HEK293 (cell line): Measurements from ENCODE around the gene PWWP2B.
A peak's percentile ranks its signal among the peaks of the same experiment; 100 is the strongest.

Source experiments
- CTCF ChIA-PET: fragments of 350-600 bp; formaldehyde crosslinking; extraction: SDS; loops from one replicate; lab custom pipeline; 2021; ENCODE audit warnings: antibody characterized with exemption; lab: Yijun Ruan, JAX
- POLR2A ChIA-PET: fragments of 300-600 bp; formaldehyde crosslinking; extraction: SDS; loops from one replicate; lab custom pipeline; 2020; ENCODE audit warnings: antibody characterized with exemption, inconsistent platforms; lab: Yijun Ruan, JAX
- H3K27ac ChIP-seq: fragments of 200-500 bp; sonication (Bioruptor generic); 2 replicates; pipeline ENCODE4 v1.5.1; 2014; ENCODE audit warnings: low read depth, low read length, control low read depth, inconsistent platforms; ENCODE audit errors: extremely low read depth
- H3K36me3 ChIP-seq, 2 experiments: fragments of 200-500 bp in 1 of 2; sonication (Bioruptor generic) in 1 of 2; 1 replicate in 1 of 2; 2 replicates in 1 of 2; pipeline ENCODE4 v1.5.1; 2014 to 2017; ENCODE audit warnings: inconsistent platforms in 2 of 2, low read length in 2 of 2; ENCODE audit not compliant: control insufficient read depth in 2 of 2, insufficient read depth in 1 of 2
- H3K4me1 ChIP-seq: fragments of 200-500 bp; sonication (Bioruptor generic); 2 replicates; pipeline ENCODE4 v1.5.1; 2014; ENCODE audit warnings: mild to moderate bottlenecking, low read length, inconsistent platforms; ENCODE audit not compliant: control insufficient read depth, insufficient read depth
- H3K4me3 ChIP-seq: 2 replicates; pipeline ENCODE4 v1.5.1; 2011; ENCODE audit warnings: low read depth, mild to moderate bottlenecking, control low read depth, low read length, moderate library complexity
- H3K9me3 ChIP-seq: fragments of 200-500 bp; sonication (Bioruptor generic); 2 replicates; pipeline ENCODE4 v1.5.1; 2014; ENCODE audit warnings: low read depth, low read length, inconsistent platforms; ENCODE audit not compliant: control insufficient read depth, insufficient read depth
- BCL11B ChIP-seq: fragments of 450-650 bp; formaldehyde crosslinking; IDR thresholded peaks from 2 replicates; pipeline ENCODE4 v1.5.1; 2016; ENCODE audit warnings: low read depth, missing biosample characterization, missing genetic modification characterization
- EGR2 ChIP-seq: fragments of 450-650 bp; formaldehyde crosslinking; IDR thresholded peaks from 2 replicates; pipeline ENCODE4 v1.5.1; 2016; ENCODE audit warnings: low read depth, missing biosample characterization, missing genetic modification characterization
- FEZF1 ChIP-seq: fragments of 450-650 bp; formaldehyde crosslinking; IDR thresholded peaks from 2 replicates; pipeline ENCODE4 v1.5.1; 2016; ENCODE audit warnings: missing biosample characterization, missing genetic modification characterization
- KLF9 ChIP-seq: fragments of 450-650 bp; formaldehyde crosslinking; IDR thresholded peaks from 2 replicates; pipeline ENCODE4 v1.5.1; 2016; ENCODE audit warnings: missing biosample characterization, missing genetic modification characterization, low read depth
- OSR2 ChIP-seq: fragments of 450-650 bp; formaldehyde crosslinking; IDR thresholded peaks from 2 replicates; pipeline ENCODE4 v1.5.1; 2016; ENCODE audit warnings: missing biosample characterization, missing genetic modification characterization
- SALL2 ChIP-seq: fragments of 450-650 bp; formaldehyde crosslinking; IDR thresholded peaks from 2 replicates; pipeline ENCODE4 v1.5.0; 2017; ENCODE audit warnings: missing biosample characterization, mild to moderate bottlenecking, missing genetic modification characterization, borderline replicate concordance
- ZFP69B ChIP-seq: fragments of 450-650 bp; formaldehyde crosslinking; IDR thresholded peaks from 2 replicates; pipeline ENCODE4 v1.5.1; 2016; ENCODE audit warnings: missing biosample characterization, missing genetic modification characterization
- ZNF221 ChIP-seq: fragments of 450-650 bp; formaldehyde crosslinking; IDR thresholded peaks from 2 replicates; pipeline ENCODE4 v1.5.1; 2017; ENCODE audit warnings: missing biosample characterization, missing genetic modification characterization, borderline replicate concordance
- ZNF239 ChIP-seq: fragments of 450-650 bp; formaldehyde crosslinking; IDR thresholded peaks from 2 replicates; pipeline ENCODE4 v1.5.1; 2016; ENCODE audit warnings: missing biosample characterization, missing genetic modification characterization
- ZNF302 ChIP-seq: fragments of 450-650 bp; formaldehyde crosslinking; IDR thresholded peaks from 2 replicates; pipeline ENCODE4 v1.5.1; 2016; ENCODE audit warnings: missing biosample characterization, missing genetic modification characterization, low read depth
- ZNF366 ChIP-seq: fragments of 450-650 bp; formaldehyde crosslinking; conservative IDR thresholded peaks from 2 replicates; pipeline ENCODE4 v1.5.1; 2016; ENCODE audit warnings: missing biosample characterization, missing genetic modification characterization
- ZNF530 ChIP-seq: fragments of 450-650 bp; formaldehyde crosslinking; IDR thresholded peaks from 2 replicates; pipeline ENCODE4 v1.5.1; 2016; ENCODE audit warnings: low read depth, missing biosample characterization, missing genetic modification characterization
- ZNF664 ChIP-seq: fragments of 450-650 bp; formaldehyde crosslinking; IDR thresholded peaks from 2 replicates; pipeline ENCODE4 v1.5.1; 2016; ENCODE audit warnings: missing biosample characterization, missing genetic modification characterization
- TF ChIP-seq, protein P1 (sequence below): fragments of 450-650 bp; formaldehyde crosslinking; IDR thresholded peaks from 2 replicates; pipeline ENCODE4 v1.5.1; 2016; ENCODE audit warnings: missing biosample characterization, missing genetic modification characterization
- TF ChIP-seq, protein P2 (sequence below): fragments of 450-650 bp; formaldehyde crosslinking; IDR thresholded peaks from 2 replicates; pipeline ENCODE4 v1.5.1; 2016; ENCODE audit warnings: missing biosample characterization, missing genetic modification characterization
- TF ChIP-seq, protein P3 (sequence below): fragments of 450-650 bp; formaldehyde crosslinking; IDR thresholded peaks from 2 replicates; pipeline ENCODE4 v1.5.1; 2016; ENCODE audit warnings: missing biosample characterization, missing genetic modification characterization
- TF ChIP-seq, protein P4 (sequence below): fragments of 450-650 bp; formaldehyde crosslinking; IDR thresholded peaks from 2 replicates; pipeline ENCODE4 v1.5.1; 2016; ENCODE audit warnings: missing biosample characterization, missing genetic modification characterization

Gene PWWP2B

DNA sequence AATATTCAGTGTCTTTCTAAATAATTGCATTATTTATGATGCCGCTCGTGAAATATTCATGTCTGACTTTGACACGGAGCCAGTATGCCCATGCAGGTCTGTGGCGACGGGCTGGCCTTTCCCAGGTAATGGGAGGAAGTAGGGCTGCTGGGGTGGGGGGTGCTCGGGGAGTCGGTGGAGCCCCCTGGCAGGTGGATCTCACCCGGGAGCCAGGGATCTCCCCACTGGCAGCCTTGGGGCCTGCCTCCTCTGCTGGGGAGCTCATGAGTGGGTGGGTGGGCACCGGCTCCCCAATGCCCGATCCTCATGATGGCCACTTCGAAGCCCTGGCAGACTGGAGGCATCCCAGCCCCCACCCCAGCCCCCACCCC, 52.8 kb downstream of the PWWP2B start:
- CTCF ChIA-PET, result interaction anchor here (0.6 to 1.0 kb wide), 2 partner anchors 40 to 62 kb away, joined by 3 read pairs; no protein-coding TSS in a partner anchor
- peaks cover 13% of the 10 kb centered on the region for H3K4me1 ChIP-seq
- no peak for TF ChIP-seq OSR2 (tag by site-specific recombination)
- TF ChIP-seq, protein P1, sequence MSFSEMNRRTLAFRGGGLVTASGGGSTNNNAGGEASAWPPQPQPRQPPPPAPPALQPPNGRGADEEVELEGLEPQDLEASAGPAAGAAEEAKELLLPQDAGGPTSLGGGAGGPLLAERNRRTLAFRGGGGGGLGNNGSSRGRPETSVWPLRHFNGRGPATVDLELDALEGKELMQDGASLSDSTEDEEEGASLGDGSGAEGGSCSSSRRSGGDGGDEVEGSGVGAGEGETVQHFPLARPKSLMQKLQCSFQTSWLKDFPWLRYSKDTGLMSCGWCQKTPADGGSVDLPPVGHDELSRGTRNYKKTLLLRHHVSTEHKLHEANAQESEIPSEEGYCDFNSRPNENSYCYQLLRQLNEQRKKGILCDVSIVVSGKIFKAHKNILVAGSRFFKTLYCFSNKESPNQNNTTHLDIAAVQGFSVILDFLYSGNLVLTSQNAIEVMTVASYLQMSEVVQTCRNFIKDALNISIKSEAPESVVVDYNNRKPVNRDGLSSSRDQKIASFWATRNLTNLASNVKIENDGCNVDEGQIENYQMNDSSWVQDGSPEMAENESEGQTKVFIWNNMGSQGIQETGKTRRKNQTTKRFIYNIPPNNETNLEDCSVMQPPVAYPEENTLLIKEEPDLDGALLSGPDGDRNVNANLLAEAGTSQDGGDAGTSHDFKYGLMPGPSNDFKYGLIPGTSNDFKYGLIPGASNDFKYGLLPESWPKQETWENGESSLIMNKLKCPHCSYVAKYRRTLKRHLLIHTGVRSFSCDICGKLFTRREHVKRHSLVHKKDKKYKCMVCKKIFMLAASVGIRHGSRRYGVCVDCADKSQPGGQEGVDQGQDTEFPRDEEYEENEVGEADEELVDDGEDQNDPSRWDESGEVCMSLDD (tag by site-specific recombination), result no peak
- 0 out of 2 replicates have a peak, but pooled peaks have one; percentile 6 for TF ChIP-seq ZFP69B (tag by site-specific recombination)
- TF ChIP-seq, protein P2, sequence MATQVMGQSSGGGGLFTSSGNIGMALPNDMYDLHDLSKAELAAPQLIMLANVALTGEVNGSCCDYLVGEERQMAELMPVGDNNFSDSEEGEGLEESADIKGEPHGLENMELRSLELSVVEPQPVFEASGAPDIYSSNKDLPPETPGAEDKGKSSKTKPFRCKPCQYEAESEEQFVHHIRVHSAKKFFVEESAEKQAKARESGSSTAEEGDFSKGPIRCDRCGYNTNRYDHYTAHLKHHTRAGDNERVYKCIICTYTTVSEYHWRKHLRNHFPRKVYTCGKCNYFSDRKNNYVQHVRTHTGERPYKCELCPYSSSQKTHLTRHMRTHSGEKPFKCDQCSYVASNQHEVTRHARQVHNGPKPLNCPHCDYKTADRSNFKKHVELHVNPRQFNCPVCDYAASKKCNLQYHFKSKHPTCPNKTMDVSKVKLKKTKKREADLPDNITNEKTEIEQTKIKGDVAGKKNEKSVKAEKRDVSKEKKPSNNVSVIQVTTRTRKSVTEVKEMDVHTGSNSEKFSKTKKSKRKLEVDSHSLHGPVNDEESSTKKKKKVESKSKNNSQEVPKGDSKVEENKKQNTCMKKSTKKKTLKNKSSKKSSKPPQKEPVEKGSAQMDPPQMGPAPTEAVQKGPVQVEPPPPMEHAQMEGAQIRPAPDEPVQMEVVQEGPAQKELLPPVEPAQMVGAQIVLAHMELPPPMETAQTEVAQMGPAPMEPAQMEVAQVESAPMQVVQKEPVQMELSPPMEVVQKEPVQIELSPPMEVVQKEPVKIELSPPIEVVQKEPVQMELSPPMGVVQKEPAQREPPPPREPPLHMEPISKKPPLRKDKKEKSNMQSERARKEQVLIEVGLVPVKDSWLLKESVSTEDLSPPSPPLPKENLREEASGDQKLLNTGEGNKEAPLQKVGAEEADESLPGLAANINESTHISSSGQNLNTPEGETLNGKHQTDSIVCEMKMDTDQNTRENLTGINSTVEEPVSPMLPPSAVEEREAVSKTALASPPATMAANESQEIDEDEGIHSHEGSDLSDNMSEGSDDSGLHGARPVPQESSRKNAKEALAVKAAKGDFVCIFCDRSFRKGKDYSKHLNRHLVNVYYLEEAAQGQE, result no peak
- TF ChIP-seq ZNF664 (tag by site-specific recombination), result no peak

DNA sequence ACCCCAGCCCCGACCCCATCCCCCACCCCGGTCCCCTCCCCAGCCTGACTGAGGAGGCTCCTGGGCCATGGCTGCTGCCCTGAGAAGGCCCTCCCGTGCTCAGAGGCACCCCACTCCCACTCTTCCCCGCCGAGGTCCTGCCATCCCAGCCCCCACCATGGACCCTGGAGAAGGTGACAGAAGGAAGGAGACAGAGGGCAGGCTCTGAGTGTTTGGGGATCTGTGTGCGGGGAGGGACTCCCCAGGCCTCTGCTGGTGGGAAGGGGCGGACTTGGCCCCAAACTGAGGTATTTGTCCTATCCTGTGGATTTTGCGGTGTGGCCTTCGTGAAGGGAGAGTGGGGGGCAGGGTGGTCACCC, 53.4 kb downstream of the PWWP2B start:
- H3K9me3 ChIP-seq, result no peaks in the 10 kb centered on the region
- H3K4me1 ChIP-seq, result peaks cover 10% of the 10 kb centered on the region
- H3K36me3 ChIP-seq, result no peaks in the 10 kb centered on the region
- ChIA-PET CTCF (interaction anchor here (0.6 to 1.9 kb wide), 3 partner anchors 41 to 63 kb away, joined by 3 to 12 read pairs (median 3); no protein-coding TSS in a partner anchor), POLR2A (no interaction called here)
- TF ChIP-seq SALL2 (no peak), ZNF366 (tag by site-specific recombination) (no peak)
- TF ChIP-seq, protein P3, sequence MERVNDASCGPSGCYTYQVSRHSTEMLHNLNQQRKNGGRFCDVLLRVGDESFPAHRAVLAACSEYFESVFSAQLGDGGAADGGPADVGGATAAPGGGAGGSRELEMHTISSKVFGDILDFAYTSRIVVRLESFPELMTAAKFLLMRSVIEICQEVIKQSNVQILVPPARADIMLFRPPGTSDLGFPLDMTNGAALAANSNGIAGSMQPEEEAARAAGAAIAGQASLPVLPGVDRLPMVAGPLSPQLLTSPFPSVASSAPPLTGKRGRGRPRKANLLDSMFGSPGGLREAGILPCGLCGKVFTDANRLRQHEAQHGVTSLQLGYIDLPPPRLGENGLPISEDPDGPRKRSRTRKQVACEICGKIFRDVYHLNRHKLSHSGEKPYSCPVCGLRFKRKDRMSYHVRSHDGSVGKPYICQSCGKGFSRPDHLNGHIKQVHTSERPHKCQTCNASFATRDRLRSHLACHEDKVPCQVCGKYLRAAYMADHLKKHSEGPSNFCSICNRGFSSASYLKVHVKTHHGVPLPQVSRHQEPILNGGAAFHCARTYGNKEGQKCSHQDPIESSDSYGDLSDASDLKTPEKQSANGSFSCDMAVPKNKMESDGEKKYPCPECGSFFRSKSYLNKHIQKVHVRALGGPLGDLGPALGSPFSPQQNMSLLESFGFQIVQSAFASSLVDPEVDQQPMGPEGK (tag by site-specific recombination), result 0 out of 2 replicates have a peak, but pooled peaks have one; percentile 30
- no peak overlapping the region for H3K4me3 ChIP-seq
- H3K27ac ChIP-seq, result no peak overlapping the region

More for the DNA sequence above, 52.8 kb downstream of the PWWP2B start:
- H3K9me3 ChIP-seq, result no peaks in the 10 kb centered on the region
- POLR2A ChIA-PET, result no interaction called here
- H3K36me3 ChIP-seq, result no peaks in the 10 kb centered on the region
- no peak overlapping the region for H3K27ac ChIP-seq
- H3K4me3 ChIP-seq, result no peak overlapping the region

DNA sequence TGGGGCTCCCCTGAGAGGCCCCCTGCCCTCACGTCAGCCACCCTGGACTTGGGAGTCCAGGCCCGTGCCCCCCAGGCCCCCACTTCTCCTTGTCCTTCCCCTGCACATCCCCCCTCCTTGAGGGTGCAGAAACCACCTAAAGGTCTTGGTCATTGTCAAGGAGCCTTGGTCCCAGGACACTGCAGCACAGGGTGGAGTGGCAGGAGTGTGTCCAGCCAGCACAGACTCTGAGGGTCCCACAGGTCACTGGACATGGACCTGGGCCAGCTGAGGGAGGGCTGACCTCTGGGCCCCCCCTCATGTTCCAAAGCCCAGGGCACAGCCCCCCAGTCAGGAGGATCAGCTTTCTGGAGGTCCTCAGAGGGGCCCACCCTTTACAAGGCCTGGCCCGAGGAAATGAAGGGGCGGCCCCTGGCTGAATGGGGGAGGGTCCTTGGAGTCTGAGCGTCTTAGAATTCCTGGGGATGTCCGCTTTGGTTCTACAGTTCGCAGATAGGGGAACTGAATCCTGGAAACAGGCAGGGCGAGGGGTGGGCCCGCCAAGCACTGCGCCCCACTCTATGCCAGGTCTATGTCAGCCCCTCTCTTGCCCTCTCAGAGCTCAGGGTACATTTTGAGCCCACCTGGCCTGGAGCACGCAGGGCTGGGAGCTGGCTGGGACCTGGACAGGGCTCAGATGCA, 54.0 kb downstream of the PWWP2B start:
- no peak overlapping the region for H3K4me3 ChIP-seq
- no peaks in the 10 kb centered on the region for H3K9me3 ChIP-seq
- no peak overlapping the region for H3K27ac ChIP-seq
- POLR2A ChIA-PET, result interaction anchor here (0.6 kb wide), 1 partner anchor 720 kb away, joined by 4 read pairs; no protein-coding TSS in a partner anchor
- H3K4me1 ChIP-seq, result peaks cover 7% of the 10 kb centered on the region
- CTCF ChIA-PET, result interaction anchor here (0.8 to 1.9 kb wide), 5 partner anchors 60 to 228 kb away, joined by 3 to 12 read pairs (median 3); no protein-coding TSS in a partner anchor
- no peaks in the 10 kb centered on the region for H3K36me3 ChIP-seq
- TF ChIP-seq FEZF1 (tag by site-specific recombination) (no peak), ZNF530 (no peak), ZNF302 (tag by site-specific recombination) (no peak), ZNF221 (no peak), KLF9 (tag by site-specific recombination) (no peak), EGR2 (tag by site-specific recombination) (no peak), BCL11B (tag by site-specific recombination) (no peak), ZNF239 (tag by site-specific recombination) (no peak)
- TF ChIP-seq, protein P1 (tag by site-specific recombination), result 0 out of 2 replicates have a peak, but pooled peaks have one; percentile 17
- TF ChIP-seq, protein P4, sequence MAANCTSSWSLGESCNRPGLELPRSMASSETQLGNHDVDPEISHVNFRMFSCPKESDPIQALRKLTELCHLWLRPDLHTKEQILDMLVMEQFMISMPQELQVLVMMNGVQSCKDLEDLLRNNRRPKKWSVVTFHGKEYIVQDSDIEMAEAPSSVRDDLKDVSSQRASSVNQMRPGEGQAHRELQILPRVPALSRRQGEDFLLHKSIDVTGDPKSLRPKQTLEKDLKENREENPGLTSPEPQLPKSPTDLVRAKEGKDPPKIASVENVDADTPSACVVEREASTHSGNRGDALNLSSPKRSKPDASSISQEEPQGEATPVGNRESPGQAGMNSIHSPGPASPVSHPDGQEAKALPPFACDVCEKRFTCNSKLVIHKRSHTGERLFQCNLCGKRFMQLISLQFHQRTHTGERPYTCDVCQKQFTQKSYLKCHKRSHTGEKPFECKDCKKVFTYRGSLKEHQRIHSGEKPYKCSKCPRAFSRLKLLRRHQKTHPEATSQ, result no peak
